Esophagus squamous epithelium (tissue), 5 donors: ENCODE data around the gene ADGRV1. TPM values are rescaled to one million over a fixed set of nuclear protein-coding genes. Genes with fewer than 3 reads are reported as not detected.

Experiments
- DNase-seq: peaks from one replicate; lab custom pipeline; 2025; lab: John Stamatoyannopoulos, UW
- H3K27ac ChIP-seq, 4 donors: fragments of 200-600 bp; sonication (generic); one replicate each; pipeline ENCODE4 v1.5.1; 2016 to 2019; ENCODE audit warnings: mild to moderate bottlenecking in 1 of 4
- H3K27me3 ChIP-seq, 4 donors: fragments of 200-600 bp; sonication (generic); 1 replicate in 3 of 4; 2 replicates in 1 of 4; pipeline versions ENCODE4 v1.5.1 to v1.6.0; 2017 to 2021; ENCODE audit warnings: antibody characterized with exemption in 1 of 4
- H3K36me3 ChIP-seq, 3 donors: fragments of 200-600 bp; sonication (generic); one replicate each; pipeline ENCODE4 v1.5.1; 2016 to 2019
- H3K4me1 ChIP-seq, 3 donors: fragments of 200-600 bp; sonication (generic); one replicate each; pipeline ENCODE4 v1.5.1; 2017 to 2019
- H3K4me3 ChIP-seq, 4 donors: fragments of 200-600 bp; sonication (generic); 1 replicate in 3 of 4; 2 replicates in 1 of 4; pipeline ENCODE4 v1.5.1; 2016 to 2019; ENCODE audit warnings: mild to moderate bottlenecking in 2 of 4, moderate library complexity in 1 of 4
- H3K9me3 ChIP-seq, 3 donors: fragments of 200-600 bp; sonication (generic); one replicate each; pipeline ENCODE4 v1.5.1; 2016 to 2019
- CTCF ChIP-seq, 6 experiments: fragments of 450-650 bp in 4 of 6; fragments of 200-600 bp in 2 of 6; sonication (generic) in 2 of 6; IDR thresholded peaks; one replicate each; pipeline ENCODE4 v1.5.1; 2016 to 2019; ENCODE audit warnings: antibody characterized with exemption in 6 of 6, mild to moderate bottlenecking in 4 of 6, moderate library complexity in 4 of 6
- POLR2A ChIP-seq, 4 donors: fragments of 450-650 bp; IDR thresholded peaks; one replicate each; pipeline ENCODE4 v1.6.1; 2017; ENCODE audit warnings: antibody characterized with exemption in 4 of 4, mild to moderate bottlenecking in 4 of 4, moderate library complexity in 3 of 4
- WGBS, 2 donors: methylation state at CpG; one replicate each; pipeline ENCODE4 v1.1.5; 2018; 5-methylcytosine and 5-hydroxymethylcytosine counted together
- intact Hi-C: fragments of 100-400 bp; cut with DNase I; formaldehyde crosslinking; loops from one replicate; pipeline ENCODE4 v1.15.0; 2022
- total RNA-seq, 4 donors: library from RNA; depleted of rRNA; stranded (reverse); fragments of >200 nt; gene quantifications; one replicate each; pipeline ENCODE4 v1.1.0, GENCODE V29; 2016
- donor health status: DM: yes; HTN: yes; CAD: no.

Gene ADGRV1
- total RNA-seq, 4 donors from 2014 or later: 1.9 to 14.1 (median 4.0) TPM

- TF ChIP-seq POLR2A (IDR thresholded peaks at IDR 0.05): no peak
- TF ChIP-seq CTCF (IDR thresholded peaks at IDR 0.05): no peak
- no peak for DNase-seq
- H3K9me3 ChIP-seq: no peaks in the 10 kb centered on the region
- WGBS, 2 donors: 90 to 92% methylated on average over 1 of the region's 1 CpG
- H3K27ac ChIP-seq: no peak overlapping the region
- peaks cover 0 to 27% (median 14%) of the 10 kb centered on the region in 3 donors for H3K4me1 ChIP-seq
- H3K27me3 ChIP-seq: no peaks in the 10 kb centered on the region
- no peak overlapping the region for H3K4me3 ChIP-seq
- intact Hi-C loops: no loop called here
- H3K36me3 ChIP-seq: no peaks in the 10 kb centered on the region
Observed at GRCh38 chr5:91188755-91189154, 630.2 kb downstream of the ADGRV1 start.

- Histone ChIP-seq H3K9me3 (no peaks in the 10 kb centered on the region), H3K4me3 (peak overlapping the region in 2 of 4 donors; percentile 12 to 50), H3K27ac (peak overlapping the region; percentile 6 to 76 (median 66)), H3K36me3 (no peaks in the 10 kb centered on the region), H3K4me1 (peaks cover 0 to 17% (median 14%) of the 10 kb centered on the region in 3 donors), H3K27me3 (no peaks in the 10 kb centered on the region)
- TF ChIP-seq CTCF (IDR thresholded peaks at IDR 0.05) (no peak), POLR2A (IDR thresholded peaks at IDR 0.05) (no peak)
- intact Hi-C loops: no loop called here
- 34 to 47% methylated on average over 8 of the region's 8 CpGs for WGBS, 2 donors
- no peak for DNase-seq
Observed at GRCh38 chr5:91189480-91190313, 631.1 kb downstream of the ADGRV1 start.

GRCh38 chr5:91190314-91190690 is 631.7 kb downstream of the ADGRV1 start:
- no peak for DNase-seq
- H3K9me3 ChIP-seq: no peaks in the 10 kb centered on the region
- intact Hi-C loops: no loop called here
- peak overlapping the region in 2 of 4 donors; percentile 12 to 50 for H3K4me3 ChIP-seq
- no peaks in the 10 kb centered on the region for H3K27me3 ChIP-seq
- TF ChIP-seq CTCF (IDR thresholded peaks at IDR 0.05): no peak
- no peak for TF ChIP-seq POLR2A (IDR thresholded peaks at IDR 0.05)
- peaks cover 0 to 17% (median 14%) of the 10 kb centered on the region in 3 donors for H3K4me1 ChIP-seq
- WGBS, 2 donors: 40 to 72% methylated on average over 3 of the region's 3 CpGs
- peak overlapping the region in 3 of 4 donors; percentile 64 to 76 (median 67) for H3K27ac ChIP-seq
- no peaks in the 10 kb centered on the region for H3K36me3 ChIP-seq

- intact Hi-C loops: no loop called here
- H3K4me3 ChIP-seq: no peak overlapping the region
- H3K4me1 ChIP-seq: peaks cover 0 to 10% (median 8%) of the 10 kb centered on the region in 3 donors
- no peak for TF ChIP-seq POLR2A (IDR thresholded peaks at IDR 0.05)
- no peak for TF ChIP-seq CTCF (IDR thresholded peaks at IDR 0.05)
- no peaks in the 10 kb centered on the region for H3K36me3 ChIP-seq
- no peak for DNase-seq
- H3K9me3 ChIP-seq: no peaks in the 10 kb centered on the region
- H3K27me3 ChIP-seq: no peaks in the 10 kb centered on the region
- 87 to 95% methylated on average over 8 of the region's 8 CpGs for WGBS, 2 donors
- no peak overlapping the region for H3K27ac ChIP-seq
Observed at GRCh38 chr5:91194824-91195381, 636.3 kb downstream of the ADGRV1 start.

- Histone ChIP-seq H3K4me1 (no peaks in the 10 kb centered on the region), H3K4me3 (no peak overlapping the region), H3K27me3 (no peaks in the 10 kb centered on the region), H3K27ac (no peak overlapping the region), H3K36me3 (no peaks in the 10 kb centered on the region), H3K9me3 (no peaks in the 10 kb centered on the region)
- intact Hi-C loops: no loop called here
- no peak for TF ChIP-seq POLR2A (IDR thresholded peaks at IDR 0.05)
- TF ChIP-seq CTCF (IDR thresholded peaks at IDR 0.05): no peak
- 82 to 89% methylated on average over 2 of the region's 2 CpGs for WGBS, 2 donors
- DNase-seq: no peak
Observed at GRCh38 chr5:91200692-91201091, 642.1 kb downstream of the ADGRV1 start.
